ENCODE data around the gene GBA2.

DNA sequence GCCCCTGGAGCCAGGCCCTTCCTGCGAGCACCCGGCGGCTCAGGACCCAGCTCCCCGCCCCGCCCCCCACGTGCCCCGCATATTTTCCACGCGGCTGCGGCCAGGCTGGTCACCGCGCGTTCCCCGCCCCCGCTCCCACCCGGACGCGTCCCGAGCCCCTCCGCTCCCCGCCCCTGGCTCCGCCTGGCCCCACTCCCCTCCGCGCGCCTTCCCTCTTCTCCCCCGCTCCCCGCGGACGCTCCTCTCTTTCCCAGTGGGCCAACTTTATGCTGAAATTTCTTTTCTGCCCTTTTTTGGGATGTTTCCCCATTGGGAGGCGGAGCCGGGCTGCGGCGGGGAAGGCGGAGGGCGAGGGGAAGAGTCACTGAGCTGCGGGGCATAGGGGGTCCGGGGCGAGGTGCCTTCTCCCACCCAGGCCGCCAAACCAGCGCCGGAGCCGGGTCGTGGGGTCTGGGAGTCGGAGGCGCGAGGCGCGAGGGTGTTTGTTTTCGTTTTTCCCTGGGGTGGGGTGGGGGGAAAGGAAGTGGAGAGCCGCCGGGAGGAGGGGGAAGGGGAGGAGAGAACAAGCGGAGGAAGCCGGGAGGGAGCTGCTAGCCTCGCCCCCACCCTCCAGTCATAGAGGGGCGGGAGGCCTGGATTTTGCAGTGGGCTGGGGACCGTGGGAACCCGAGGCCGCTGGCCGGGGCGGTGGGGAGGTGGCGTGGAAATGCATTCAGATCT lies 58.3 kb downstream of the GBA2 start:
- TF ChIP-seq CTCF (IDR thresholded peaks at IDR 0.05): no peak
- TF ChIP-seq POLR2A (IDR thresholded peaks at IDR 0.05): peak in 1 of 4 donors; percentile 26
- TF ChIP-seq POLR2AphosphoS5 (IDR thresholded peaks at IDR 0.05): peak; percentile 6 to 34 (median 29)
